ENCODE measurements around the gene NDUFA8.

NDUFA8 gene

GRCh38 chr9:122183501-122183900 lies 23.9 kb upstream of the NDUFA8 start:
- no peak for DNase-seq

GRCh38 chr9:122180633-122181032 lies 21.1 kb upstream of the NDUFA8 start:
- no peak for DNase-seq

- no peak for DNase-seq
Measured at GRCh38 chr9:122179690-122180074, 20.1 kb upstream of the NDUFA8 start.

- DNase-seq, result no peak
Measured at GRCh38 chr9:122179054-122179689, 19.6 kb upstream of the NDUFA8 start.

- no peak for DNase-seq
Measured at GRCh38 chr9:122176916-122177315, 17.3 kb upstream of the NDUFA8 start.

GRCh38 chr9:122173670-122174069 lies 14.1 kb upstream of the NDUFA8 start:
- no peak for DNase-seq

- no peak for DNase-seq
Measured at GRCh38 chr9:122172131-122172530, 12.6 kb upstream of the NDUFA8 start.

- DNase-seq, result no peak
Measured at GRCh38 chr9:122168356-122168755, 8.8 kb upstream of the NDUFA8 start.

- no peak for DNase-seq
Measured at GRCh38 chr9:122164286-122164685, 4.7 kb upstream of the NDUFA8 start.

GRCh38 chr9:122162415-122162814 lies 2.8 kb upstream of the NDUFA8 start:
- no peak for DNase-seq

GRCh38 chr9:122159925-122160246 lies 307 bp upstream of the NDUFA8 start:
- DNase-seq, result no peak

GRCh38 chr9:122158202-122158601 lies 1.4 kb downstream of the NDUFA8 start:
- DNase-seq, result no peak

GRCh38 chr9:122155796-122156195 lies 3.8 kb downstream of the NDUFA8 start:
- DNase-seq, result no peak

- DNase-seq, result no peak
Measured at GRCh38 chr9:122151267-122151828, 8.2 kb downstream of the NDUFA8 start.

- no peak for DNase-seq
Measured at GRCh38 chr9:122145592-122145863, 14.1 kb downstream of the NDUFA8 start.

GRCh38 chr9:122144836-122145591 lies 14.6 kb downstream of the NDUFA8 start:
- no peak for DNase-seq

- no peak for DNase-seq
Measured at GRCh38 chr9:122143876-122144405, 15.6 kb downstream of the NDUFA8 start.

- DNase-seq, result no peak
Measured at GRCh38 chr9:122143296-122143695, 16.3 kb downstream of the NDUFA8 start.

- no peak for DNase-seq
Measured at GRCh38 chr9:122141671-122142070, 17.9 kb downstream of the NDUFA8 start.

GRCh38 chr9:122140368-122141193 lies 19.0 kb downstream of the NDUFA8 start:
- DNase-seq, result no peak

- no peak for DNase-seq
Measured at GRCh38 chr9:122138560-122139268, 20.9 kb downstream of the NDUFA8 start.

GRCh38 chr9:122135529-122135859 lies 24.1 kb downstream of the NDUFA8 start:
- no peak for DNase-seq
